GM12873 (cell line): ENCODE data around the gene RAB10.

Source experiments
- TF ChIP-seq, protein P1 (sequence below): IDR thresholded peaks from 2 replicates; pipeline ENCODE4 v1.5.1; 2012; ENCODE audit warnings: low read depth, mild to moderate bottlenecking, moderate library complexity, low read length, control low read depth; ENCODE audit not compliant: insufficient read depth; ENCODE audit errors: missing control alignments

The RAB10 gene

DNA sequence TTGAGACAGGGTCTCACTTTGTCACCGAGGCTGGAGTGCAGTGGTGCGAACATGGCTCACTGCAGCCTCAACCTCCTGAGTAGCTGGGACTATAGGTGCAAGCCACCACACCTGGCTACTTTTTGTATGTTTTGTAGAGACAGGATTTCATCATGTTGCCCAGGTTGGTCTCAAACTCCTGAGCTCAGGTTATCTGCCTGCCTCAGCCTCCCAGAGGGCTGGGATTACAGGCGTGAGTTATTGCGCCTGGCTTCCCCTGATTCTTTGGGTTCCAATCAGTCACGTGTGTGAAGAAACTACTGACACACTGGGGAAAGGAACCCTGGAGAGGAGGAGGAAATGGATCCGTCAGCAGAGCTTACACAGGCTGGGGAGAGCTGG lies 22.3 kb upstream of the RAB10 start:
- TF ChIP-seq, protein P1, sequence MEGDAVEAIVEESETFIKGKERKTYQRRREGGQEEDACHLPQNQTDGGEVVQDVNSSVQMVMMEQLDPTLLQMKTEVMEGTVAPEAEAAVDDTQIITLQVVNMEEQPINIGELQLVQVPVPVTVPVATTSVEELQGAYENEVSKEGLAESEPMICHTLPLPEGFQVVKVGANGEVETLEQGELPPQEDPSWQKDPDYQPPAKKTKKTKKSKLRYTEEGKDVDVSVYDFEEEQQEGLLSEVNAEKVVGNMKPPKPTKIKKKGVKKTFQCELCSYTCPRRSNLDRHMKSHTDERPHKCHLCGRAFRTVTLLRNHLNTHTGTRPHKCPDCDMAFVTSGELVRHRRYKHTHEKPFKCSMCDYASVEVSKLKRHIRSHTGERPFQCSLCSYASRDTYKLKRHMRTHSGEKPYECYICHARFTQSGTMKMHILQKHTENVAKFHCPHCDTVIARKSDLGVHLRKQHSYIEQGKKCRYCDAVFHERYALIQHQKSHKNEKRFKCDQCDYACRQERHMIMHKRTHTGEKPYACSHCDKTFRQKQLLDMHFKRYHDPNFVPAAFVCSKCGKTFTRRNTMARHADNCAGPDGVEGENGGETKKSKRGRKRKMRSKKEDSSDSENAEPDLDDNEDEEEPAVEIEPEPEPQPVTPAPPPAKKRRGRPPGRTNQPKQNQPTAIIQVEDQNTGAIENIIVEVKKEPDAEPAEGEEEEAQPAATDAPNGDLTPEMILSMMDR: no peak

DNA sequence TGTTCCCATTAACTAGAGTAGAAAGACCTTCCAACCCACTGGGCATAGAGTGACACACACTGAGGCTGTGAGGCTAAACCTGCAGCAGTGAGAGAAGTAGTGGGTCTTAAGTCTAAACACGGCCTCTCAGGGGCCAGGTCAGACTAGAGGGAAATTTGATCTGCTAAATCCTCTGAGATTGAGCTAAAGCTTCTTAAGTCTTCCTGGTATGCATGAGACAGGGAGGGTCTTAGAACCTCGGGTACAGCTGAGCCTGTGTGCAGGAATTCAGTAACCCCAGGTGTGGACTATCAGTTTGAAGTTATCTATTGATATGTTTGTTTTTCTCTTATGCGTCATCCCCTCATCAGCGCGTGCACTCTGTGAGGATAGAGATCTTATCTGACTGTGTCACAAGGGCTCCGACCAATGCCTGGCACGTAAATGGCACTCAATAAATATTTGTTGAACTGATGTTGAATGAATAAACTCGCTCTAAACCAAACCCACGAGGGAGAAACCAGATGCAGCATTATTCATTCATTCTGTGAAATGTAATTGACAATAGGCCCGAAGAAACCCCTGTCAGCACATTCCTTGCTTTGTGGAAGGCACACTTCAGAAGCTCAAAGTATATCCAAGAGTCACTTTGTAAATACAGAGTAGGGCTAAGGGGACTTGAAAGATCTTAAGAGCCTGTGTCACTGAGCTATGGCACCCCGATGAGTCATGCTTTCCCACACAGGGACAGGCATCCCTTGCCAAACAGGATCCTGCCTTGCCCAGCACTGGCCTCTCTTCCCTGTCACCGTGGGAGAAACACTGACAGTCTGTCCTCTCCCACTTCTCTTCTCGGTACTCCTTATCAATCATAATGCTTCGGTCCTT lies 21.7 kb upstream of the RAB10 start:
- TF ChIP-seq, protein P1: no peak

DNA sequence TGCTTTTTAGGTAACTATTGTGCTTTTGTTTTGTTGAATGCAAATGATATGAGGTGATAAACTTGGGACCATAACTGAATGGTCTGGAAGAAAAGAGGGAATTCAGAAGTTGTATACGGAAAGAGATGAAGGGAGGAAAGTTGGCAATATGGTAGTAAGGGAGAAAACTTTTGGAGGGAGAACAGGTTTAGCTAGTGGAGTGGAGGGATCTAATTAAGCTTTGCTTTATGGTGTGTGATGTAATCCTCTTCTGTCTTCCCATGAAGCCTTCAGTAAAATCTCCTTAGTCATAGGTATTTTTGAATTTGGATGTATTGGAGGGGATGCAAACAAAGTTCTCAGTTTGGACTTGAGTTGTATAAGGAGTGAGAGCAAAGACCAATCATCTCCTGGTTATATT lies 20.2 kb upstream of the RAB10 start:
- TF ChIP-seq, protein P1: no peak

DNA sequence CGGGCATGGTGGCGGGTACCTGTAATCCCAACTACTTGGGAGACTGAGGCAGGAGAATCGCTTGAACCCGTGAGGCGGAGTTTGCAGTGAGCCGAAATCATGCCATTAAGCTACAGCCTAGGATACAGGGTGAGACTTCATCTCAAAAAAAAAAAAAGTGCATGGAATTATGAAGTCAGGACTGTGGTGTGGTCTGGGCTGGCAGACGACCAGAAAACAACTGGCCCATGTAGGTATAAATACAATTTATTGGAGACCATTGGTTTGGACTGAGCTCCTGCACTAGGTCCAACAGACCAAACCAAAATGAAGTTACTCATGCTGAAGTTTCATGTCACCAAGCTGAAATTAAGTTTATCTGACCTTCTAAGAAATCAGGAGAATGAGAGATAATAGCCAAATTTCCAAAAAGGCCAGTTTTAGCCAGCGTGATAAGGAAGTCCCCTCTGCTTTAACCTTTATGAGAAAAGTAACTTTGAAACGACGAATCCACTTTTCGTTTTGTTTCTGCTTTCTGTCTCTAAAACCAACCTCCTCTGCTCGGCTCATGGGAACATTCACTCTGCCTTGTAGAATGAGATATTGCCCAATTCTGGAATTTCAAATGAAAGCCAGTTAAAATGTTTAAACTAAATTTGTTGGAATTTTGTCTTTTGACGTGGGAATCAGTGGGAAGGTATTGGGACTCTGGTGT lies 17.7 kb upstream of the RAB10 start:
- TF ChIP-seq, protein P1: no peak

DNA sequence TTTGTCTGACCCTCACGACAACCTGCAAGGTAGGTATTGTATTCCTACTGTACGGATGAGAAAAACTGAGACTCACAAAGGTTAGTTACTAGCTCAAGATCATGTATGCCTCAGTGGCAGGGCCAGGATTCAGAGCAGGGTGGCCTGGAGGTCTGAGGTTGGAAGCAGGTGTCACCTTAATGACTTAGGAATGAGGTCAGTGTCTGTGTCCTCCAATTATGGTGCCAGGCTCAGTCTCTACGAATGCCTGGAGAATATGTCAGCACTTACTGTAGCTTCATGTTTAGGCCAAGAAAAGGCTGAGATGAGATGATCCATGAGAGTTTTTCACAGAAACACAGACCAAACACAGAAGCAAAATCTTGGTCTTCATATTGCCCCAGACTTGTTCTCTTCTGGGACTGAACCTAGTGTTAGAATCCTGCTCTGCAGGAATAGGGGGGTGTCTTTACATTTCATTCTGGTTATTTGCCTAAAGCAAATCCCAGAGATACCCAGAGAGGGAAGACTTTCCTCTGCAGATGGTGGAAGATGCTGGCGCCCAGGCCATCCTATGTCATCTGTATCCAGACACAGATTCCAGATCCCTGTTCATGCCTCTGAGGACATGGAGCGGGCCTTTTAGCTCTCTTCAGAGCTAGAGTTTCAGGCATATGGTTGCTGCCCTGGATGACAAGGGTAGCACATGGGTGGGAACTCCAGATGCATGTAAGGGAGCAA lies 16.3 kb upstream of the RAB10 start:
- TF ChIP-seq, protein P1: no peak

DNA sequence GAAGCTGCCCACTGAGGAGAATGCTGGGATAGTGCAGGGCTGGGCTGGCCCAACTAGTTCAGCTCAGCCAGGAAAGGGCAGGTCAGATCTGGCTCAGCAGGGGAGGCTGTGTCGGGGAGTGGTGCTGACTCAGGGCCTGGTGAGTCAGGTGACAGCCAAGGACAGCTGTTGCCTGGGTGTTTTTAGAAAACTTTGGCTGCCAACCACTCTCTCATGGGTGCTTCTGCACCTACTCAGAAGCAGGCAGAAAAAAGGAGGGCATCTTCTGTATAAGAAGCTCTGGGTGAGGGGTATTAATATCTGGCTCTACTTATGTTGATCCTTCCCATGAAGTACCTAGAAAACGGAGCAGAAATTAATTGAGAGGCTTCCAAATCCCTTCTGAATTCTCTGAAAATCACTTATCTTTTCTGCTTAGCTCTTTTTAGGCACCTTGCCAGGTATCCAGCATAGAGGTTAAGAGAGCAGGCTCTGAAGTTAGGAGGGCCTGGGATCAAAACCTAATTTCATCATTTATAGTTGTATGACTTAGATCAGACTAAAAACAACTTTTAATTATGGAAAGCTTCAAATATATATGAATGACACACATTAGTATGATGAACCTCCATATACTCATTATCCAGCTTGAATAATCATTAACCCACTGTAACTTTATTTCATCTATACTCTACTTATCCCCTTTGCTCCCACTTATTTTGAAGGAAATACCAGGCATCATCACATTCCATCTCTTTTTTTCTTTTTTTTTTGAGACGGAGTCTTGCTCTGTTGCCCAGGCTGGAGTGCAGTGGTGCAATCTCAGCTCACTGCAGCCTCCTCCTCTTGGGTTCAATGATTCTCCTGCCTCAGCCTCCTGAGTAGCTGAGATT lies 15.5 kb upstream of the RAB10 start:
- TF ChIP-seq, protein P1: no peak

DNA sequence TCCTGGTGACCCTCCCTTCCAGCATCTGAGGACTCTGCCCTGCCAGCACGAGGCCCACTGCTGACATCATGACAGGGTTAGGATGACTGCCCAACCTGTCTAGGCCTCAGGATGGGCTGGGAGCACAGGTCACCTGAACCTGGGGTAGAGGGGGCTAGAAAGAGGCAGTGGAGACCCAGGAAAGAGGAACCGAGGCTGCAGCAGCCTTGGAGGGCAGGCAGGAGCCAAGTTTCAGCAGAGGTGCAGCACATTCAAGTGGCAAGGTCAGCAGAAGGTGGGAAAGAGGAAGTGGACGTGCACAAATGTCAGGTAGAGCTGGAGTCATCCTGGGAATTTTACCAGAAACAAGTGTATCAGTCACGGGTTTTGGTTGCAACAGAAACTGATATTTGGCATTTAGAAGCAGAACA lies 13.6 kb upstream of the RAB10 start:
- TF ChIP-seq, protein P1: no peak
